OCI-LY7 (cell line): ENCODE results near the gene GRIN3B. TPM values are rescaled to one million over a fixed set of nuclear protein-coding genes. Genes with fewer than 3 reads are reported as not detected.

Experiments
- BruUV-seq: library from RNA; stranded (reverse); fragments of 400-500 nt; replicated peaks from 2 replicates; lab custom pipeline; 2021; lab: Mats Ljungman, UMichigan
- CTCF ChIA-PET: fragments of 300-600 bp; sonication (Branson Sonifier 250); formaldehyde crosslinking; loops from one replicate; lab custom pipeline; 2022; ENCODE audit warnings: antibody characterized with exemption; ENCODE audit not compliant: unreplicated experiment; lab: Charles Lee
- POLR2A ChIA-PET: fragments of 300-600 bp; sonication (Branson Sonifier 250); formaldehyde crosslinking; loops from one replicate; lab custom pipeline; 2022; ENCODE audit warnings: antibody characterized with exemption; lab: Charles Lee
- DNase-seq: peaks from one replicate; pipeline ENCODE4 v3.0.0-alpha.2; 2015; ENCODE audit warnings: low spot score
- H2AFZ ChIP-seq: fragments of 200-600 bp; sonication (generic), shearing (Covaris generic); 2 replicates; pipeline ENCODE4 v1.6.1; 2014; ENCODE audit warnings: mild to moderate bottlenecking, antibody characterized with exemption, low read length, moderate library complexity
- H3K27ac ChIP-seq: fragments of 200-600 bp; sonication (generic); 2 replicates; pipeline ENCODE4 v1.5.1; 2014; ENCODE audit warnings: mixed run types, low read depth, mild to moderate bottlenecking, moderate library complexity, low read length, inconsistent platforms; ENCODE audit not compliant: poor library complexity, severe bottlenecking
- H3K36me3 ChIP-seq: fragments of 200-600 bp; sonication (generic); 2 replicates; pipeline ENCODE4 v1.6.1; 2014; ENCODE audit warnings: mild to moderate bottlenecking, antibody characterized with exemption, low read length, moderate library complexity, mixed read lengths; ENCODE audit not compliant: insufficient read depth
- H3K4me1 ChIP-seq: fragments of 200-600 bp; sonication (generic); 2 replicates; pipeline ENCODE4 v1.5.1; 2014; ENCODE audit warnings: mild to moderate bottlenecking, low read length; ENCODE audit not compliant: insufficient read depth, poor library complexity, severe bottlenecking
- H3K4me2 ChIP-seq: fragments of 200-600 bp; sonication (generic); 2 replicates; pipeline ENCODE4 v1.6.1; 2014; ENCODE audit warnings: mild to moderate bottlenecking, low read length
- H3K4me3 ChIP-seq: fragments of 200-600 bp; sonication (generic); 2 replicates; pipeline ENCODE4 v1.5.1; 2014; ENCODE audit warnings: mild to moderate bottlenecking, low read depth, low read length; ENCODE audit not compliant: poor library complexity, severe bottlenecking
- H3K79me2 ChIP-seq: fragments of 200-600 bp; sonication (generic); 2 replicates; pipeline ENCODE4 v1.6.1; 2016; ENCODE audit warnings: low read depth, mild to moderate bottlenecking, low read length, moderate library complexity, mixed read lengths; ENCODE audit not compliant: insufficient read depth
- H3K9me2 ChIP-seq: fragments of 200-600 bp; sonication (generic); 2 replicates; pipeline ENCODE4 v1.6.1; 2016; ENCODE audit warnings: mild to moderate bottlenecking, low read length, mixed read lengths; ENCODE audit not compliant: insufficient read depth
- H3K9me3 ChIP-seq: fragments of 200-600 bp; sonication (generic); 2 replicates; pipeline ENCODE4 v1.6.1; 2014; ENCODE audit warnings: mild to moderate bottlenecking, mixed run types, low read length, mixed read lengths
- H4K20me1 ChIP-seq: fragments of 200-600 bp; sonication (generic); 2 replicates; pipeline ENCODE4 v1.6.1; 2014; ENCODE audit warnings: mild to moderate bottlenecking, antibody characterized with exemption, low read length, moderate library complexity, mixed read lengths; ENCODE audit not compliant: insufficient read depth
- CTCF ChIP-seq: fragments of 200-600 bp; sonication (generic); conservative IDR thresholded peaks from 2 replicates; pipeline ENCODE4 v1.5.1; 2014; ENCODE audit warnings: mild to moderate bottlenecking, antibody characterized with exemption, low read length, moderate library complexity, mixed read lengths
- EZH2phosphoT487 ChIP-seq: fragments of 200-600 bp; sonication (generic); IDR thresholded peaks from 2 replicates; pipeline ENCODE4 v1.6.1; 2018; ENCODE audit warnings: low read depth, borderline replicate concordance, mild to moderate bottlenecking, mixed run types, antibody characterized with exemption, low read length, moderate library complexity, mixed read lengths
- intact Hi-C: fragments of 100-400 bp; cut with micrococcal nuclease; formaldehyde crosslinking; loops from one replicate; pipeline ENCODE4 v1.10.0; 2022; ENCODE audit not compliant: unreplicated experiment
- total RNA-seq, 2 experiments: library from RNA; depleted of rRNA in 1 of 2; stranded (reverse); fragments of >200 nt in 1 of 2; shearing (Covaris generic) in 1 of 2; gene quantifications; 2 replicates each; pipeline ENCODE4 v1.2.3, GENCODE V29; 2014 to 2022

The GRIN3B gene
- total RNA-seq, 2 experiments from 2014 or later: not detected

GRCh38 chr19:973726-974563 lies 26.3 kb upstream of the GRIN3B start:
- Histone ChIP-seq H3K9me2 (no peaks in the 10 kb centered on the region), H3K27ac (no peak overlapping the region), H4K20me1 (no peaks in the 10 kb centered on the region), H3K4me3 (no peak overlapping the region), H3K4me2 (no peak overlapping the region), H3K9me3 (peaks cover 11% of the 10 kb centered on the region), H2AFZ (no peak overlapping the region), H3K4me1 (no peaks in the 10 kb centered on the region), H3K79me2 (no peaks in the 10 kb centered on the region), H3K36me3 (peaks cover 13% of the 10 kb centered on the region)
- POLR2A ChIA-PET: no interaction called here
- no peak for DNase-seq
- CTCF ChIA-PET: no interaction called here
- BruUV-seq: no TSS peak
- intact Hi-C loops: no loop called here
- TF ChIP-seq CTCF (no peak), EZH2phosphoT487 (no peak)

GRCh38 chr19:974564-975257 lies 25.5 kb upstream of the GRIN3B start:
- H4K20me1 ChIP-seq: no peaks in the 10 kb centered on the region
- no peak for DNase-seq
- POLR2A ChIA-PET: no interaction called here
- H3K27ac ChIP-seq: no peak overlapping the region
- H3K4me2 ChIP-seq: no peak overlapping the region
- intact Hi-C loops: no loop called here
- H2AFZ ChIP-seq: no peak overlapping the region
- H3K79me2 ChIP-seq: no peaks in the 10 kb centered on the region
- H3K9me3 ChIP-seq: peaks cover 11% of the 10 kb centered on the region
- H3K9me2 ChIP-seq: no peaks in the 10 kb centered on the region
- H3K4me1 ChIP-seq: no peaks in the 10 kb centered on the region
- peaks cover 13% of the 10 kb centered on the region for H3K36me3 ChIP-seq
- no peak for TF ChIP-seq EZH2phosphoT487
- TF ChIP-seq CTCF: no peak
- no TSS peak for BruUV-seq
- no peak overlapping the region for H3K4me3 ChIP-seq
- CTCF ChIA-PET: no interaction called here
